ENCODE data around the gene FAM186B.

DNA sequence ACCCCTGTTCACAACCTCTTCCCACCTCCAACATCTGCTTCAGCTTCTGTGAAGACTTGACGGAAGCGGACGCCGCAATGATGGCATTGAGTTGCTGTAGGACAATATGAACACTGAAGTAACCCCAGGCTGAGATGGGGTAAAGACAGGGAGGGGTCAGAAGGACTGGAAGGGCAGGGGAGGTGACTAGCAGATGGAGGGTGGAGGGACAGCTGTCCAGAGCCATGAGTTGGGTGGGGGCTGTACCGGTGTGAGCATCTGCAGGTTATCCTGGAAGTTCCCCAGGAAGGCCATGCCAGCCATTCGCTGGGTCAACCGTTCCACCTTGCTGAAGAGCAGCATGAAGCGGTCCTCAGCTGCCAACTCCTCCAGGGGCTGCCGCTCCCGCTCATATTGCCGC lies 44.0 kb upstream of the FAM186B start:
- TF ChIP-seq, protein P1, sequence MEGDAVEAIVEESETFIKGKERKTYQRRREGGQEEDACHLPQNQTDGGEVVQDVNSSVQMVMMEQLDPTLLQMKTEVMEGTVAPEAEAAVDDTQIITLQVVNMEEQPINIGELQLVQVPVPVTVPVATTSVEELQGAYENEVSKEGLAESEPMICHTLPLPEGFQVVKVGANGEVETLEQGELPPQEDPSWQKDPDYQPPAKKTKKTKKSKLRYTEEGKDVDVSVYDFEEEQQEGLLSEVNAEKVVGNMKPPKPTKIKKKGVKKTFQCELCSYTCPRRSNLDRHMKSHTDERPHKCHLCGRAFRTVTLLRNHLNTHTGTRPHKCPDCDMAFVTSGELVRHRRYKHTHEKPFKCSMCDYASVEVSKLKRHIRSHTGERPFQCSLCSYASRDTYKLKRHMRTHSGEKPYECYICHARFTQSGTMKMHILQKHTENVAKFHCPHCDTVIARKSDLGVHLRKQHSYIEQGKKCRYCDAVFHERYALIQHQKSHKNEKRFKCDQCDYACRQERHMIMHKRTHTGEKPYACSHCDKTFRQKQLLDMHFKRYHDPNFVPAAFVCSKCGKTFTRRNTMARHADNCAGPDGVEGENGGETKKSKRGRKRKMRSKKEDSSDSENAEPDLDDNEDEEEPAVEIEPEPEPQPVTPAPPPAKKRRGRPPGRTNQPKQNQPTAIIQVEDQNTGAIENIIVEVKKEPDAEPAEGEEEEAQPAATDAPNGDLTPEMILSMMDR (conservative IDR thresholded peaks at IDR 0.05 in 1 of 2, IDR thresholded peaks at IDR 0.05 in 1 of 2; ENCODE audit: low read depth in 1 of 2, low read length in 2 of 2) = no peak
- TF ChIP-seq EZH2 (IDR thresholded peaks at IDR 0.05; ENCODE audit: low read length, missing control alignments) = no peak

All from fibroblast of lung (primary cell).